ENCODE measurements around the gene MAML2.

GRCh38 chr11:96178049-96178886 is 164.7 kb downstream of the MAML2 start:
- TF ChIP-seq CTCF (IDR thresholded peaks at IDR 0.05) (no peak), POLR2A (IDR thresholded peaks at IDR 0.05) (no peak)
